GM10248 (cell line): Measurements from ENCODE around the gene GHRHR.

ENCODE experiments used
- CTCF ChIA-PET: fragments of 300-600 bp; sonication (Branson Sonifier 250); formaldehyde crosslinking; extraction: SDS; loops from one replicate; lab custom pipeline; 2021; ENCODE audit warnings: antibody characterized with exemption; lab: Yijun Ruan, JAX
- POLR2A ChIA-PET: fragments of 350-650 bp; sonication (Branson Sonifier 250); formaldehyde crosslinking; extraction: SDS; loops from one replicate; lab custom pipeline; 2020; ENCODE audit warnings: antibody characterized with exemption; lab: Yijun Ruan, JAX
- DNase-seq: peaks from one replicate; pipeline ENCODE4 v3.0.0; 2012; ENCODE audit errors: extremely low spot score
- CTCF ChIP-seq: IDR thresholded peaks from 2 replicates; pipeline ENCODE4 v1.5.1; 2012; ENCODE audit warnings: mild to moderate bottlenecking, low read depth; ENCODE audit errors: extremely low read depth, missing control alignments, control extremely low read depth

GHRHR gene

GRCh38 chr7:30963842-30964241, at the start of gene GHRHR:
GHRHR (plus strand) TSS chr7:30963953; CDS start chr7:30964069, 116 bp downstream.
- ChIA-PET CTCF (interaction anchor here (1.0 to 2.2 kb wide), 4 partner anchors 11 to 26 kb away, joined by 3 to 9 read pairs (median 5); no protein-coding TSS in a partner anchor), POLR2A (no interaction called here)
- TF ChIP-seq CTCF = no peak
- DNase-seq = no peak

DNA sequence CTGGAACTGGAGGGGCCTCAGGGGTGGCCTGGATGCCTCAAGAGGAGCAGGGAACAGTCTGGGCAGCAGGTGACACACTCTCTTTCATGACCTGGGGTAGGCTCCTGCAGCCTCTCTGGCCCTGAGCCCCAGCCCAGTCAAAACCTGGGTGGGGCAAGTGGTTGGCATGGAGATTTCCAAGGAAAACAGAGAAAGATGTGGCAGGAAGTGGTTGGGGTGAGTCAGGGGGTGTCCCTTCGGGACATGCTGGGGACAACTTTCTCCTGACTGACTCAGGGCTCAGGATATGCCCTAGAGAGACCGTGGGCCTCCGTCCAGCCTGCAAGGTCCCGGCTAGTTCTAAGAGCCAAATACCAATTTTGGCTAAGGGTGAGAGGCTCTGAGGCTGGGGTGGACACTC, 49.2 kb upstream of the GHRHR start:
- CTCF ChIA-PET = no interaction called here
- TF ChIP-seq CTCF = no peak
- POLR2A ChIA-PET = no interaction called here
- DNase-seq = no peak

DNA sequence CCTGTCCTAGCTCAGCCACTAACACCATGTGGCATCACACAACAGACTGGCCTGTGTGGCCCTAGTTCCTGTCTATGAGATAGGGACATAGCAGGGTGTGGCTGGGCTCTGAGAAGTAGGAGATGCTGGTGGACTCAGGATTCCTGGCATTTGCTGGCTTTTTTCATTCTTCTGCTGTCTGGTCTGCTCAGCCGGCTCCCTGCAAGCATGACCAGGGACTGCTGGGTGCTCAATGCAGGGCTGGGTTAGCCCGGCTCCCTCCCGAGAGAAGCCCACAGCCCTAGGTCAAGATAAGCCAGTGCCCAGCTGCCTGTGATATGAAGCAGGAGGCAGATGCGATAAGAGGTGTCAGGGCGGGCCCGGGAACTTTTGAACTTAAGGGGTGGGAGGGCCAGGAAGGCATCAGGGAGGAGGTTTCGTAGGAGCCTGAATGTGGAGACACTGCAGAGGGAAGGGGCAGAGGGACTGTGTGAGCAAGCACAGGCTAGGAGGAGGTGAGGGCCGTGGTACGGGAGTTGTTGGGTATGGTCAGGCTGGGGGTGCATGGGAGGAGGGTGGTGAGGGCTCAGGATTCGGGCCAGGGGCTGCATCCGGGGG, 48.6 kb upstream of the GHRHR start:
- no peak for TF ChIP-seq CTCF
- POLR2A ChIA-PET = no interaction called here
- no peak for DNase-seq
- CTCF ChIA-PET = no interaction called here

- ChIA-PET POLR2A (no interaction called here), CTCF (no interaction called here)
- no peak for DNase-seq
- no peak for TF ChIP-seq CTCF
Measured at GRCh38 chr7:30915751-30916150, 48.0 kb upstream of the GHRHR start.

DNA sequence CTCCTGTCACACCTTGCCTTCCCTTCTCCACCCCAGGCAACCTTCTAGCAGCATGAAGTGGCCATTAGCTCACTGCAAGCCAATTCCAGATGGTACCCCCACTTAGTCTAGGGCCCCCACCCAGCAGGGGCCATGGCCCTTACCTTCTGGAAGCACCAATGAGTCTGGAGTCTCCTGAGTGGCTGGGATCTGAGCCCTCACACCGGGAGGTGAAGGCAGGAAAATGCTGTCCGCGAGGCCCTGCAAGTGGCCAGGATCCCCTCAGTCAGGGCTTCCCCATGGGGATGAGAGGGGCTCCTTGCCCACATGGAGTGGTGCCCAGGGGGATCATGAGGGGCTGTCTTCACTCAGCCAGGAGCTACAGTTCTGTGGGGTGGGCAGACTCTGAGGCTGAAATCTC, 47.5 kb upstream of the GHRHR start:
- POLR2A ChIA-PET = no interaction called here
- DNase-seq = no peak
- CTCF ChIA-PET = interaction anchor here (1.6 kb wide), 1 partner anchor 58 kb away, joined by 4 read pairs; no protein-coding TSS in a partner anchor
- TF ChIP-seq CTCF = no peak

GRCh38 chr7:30916767-30917166, 47.0 kb upstream of the GHRHR start:
- ChIA-PET POLR2A (no interaction called here), CTCF (interaction anchor here (1.6 kb wide), 1 partner anchor 58 kb away, joined by 4 read pairs; no protein-coding TSS in a partner anchor)
- no peak for DNase-seq
- no peak for TF ChIP-seq CTCF
